GM12891 (cell line): Measurements from ENCODE around the gene PRKCA.

Experiments
- PAX5 ChIP-seq: IDR thresholded peaks from 2 replicates; pipeline ENCODE4 v1.6.1; 2011; ENCODE audit warnings: low read length, moderate library complexity, mild to moderate bottlenecking; ENCODE audit not compliant: insufficient read depth, severe bottlenecking
- POLR2A ChIP-seq: IDR thresholded peaks from 2 replicates; pipeline ENCODE4 v1.6.1; 2011; ENCODE audit warnings: low read depth, low read length, control low read depth
- POLR2AphosphoS5 ChIP-seq: IDR thresholded peaks from 2 replicates; pipeline ENCODE4 v1.6.1; 2011; ENCODE audit warnings: low read depth, low read length, control low read depth
- POU2F2 ChIP-seq: IDR thresholded peaks from 2 replicates; pipeline ENCODE4 v1.6.1; 2011; ENCODE audit warnings: low read depth, mild to moderate bottlenecking, control low read depth, low read length, moderate library complexity
- SPI1 ChIP-seq: IDR thresholded peaks from 2 replicates; pipeline ENCODE4 v1.6.1; 2011; ENCODE audit warnings: low read depth, low read length, control low read depth
- TAF1 ChIP-seq: IDR thresholded peaks from 2 replicates; pipeline ENCODE4 v1.6.1; 2011; ENCODE audit warnings: low read depth, low read length, control low read depth

DNA sequence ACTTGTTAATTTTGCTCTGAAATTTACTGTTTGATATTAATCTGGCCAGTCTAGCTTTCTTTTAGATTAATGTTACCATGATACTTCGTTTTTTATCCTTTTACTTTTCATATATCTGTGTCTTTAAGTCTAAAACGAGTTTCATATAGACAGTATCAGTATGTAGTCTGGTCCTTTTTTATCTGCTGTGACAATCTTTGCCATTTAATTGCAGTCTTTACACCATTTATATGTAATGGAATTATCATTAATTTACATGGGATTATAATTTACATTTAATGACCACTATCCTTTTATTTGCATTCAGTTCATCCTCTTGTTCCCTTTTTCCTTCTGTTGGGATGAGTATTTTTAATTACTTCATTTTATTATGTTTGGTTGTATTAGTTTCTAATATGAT lies 243.5 kb downstream of the PRKCA start:
- TF ChIP-seq POLR2A (no peak), TAF1 (no peak), POLR2AphosphoS5 (no peak), PAX5 (no peak), SPI1 (no peak), POU2F2 (no peak)
